GM23338 (cell line): Measurements from ENCODE around the gene TRABD. TPM values are rescaled to one million over a fixed set of nuclear protein-coding genes. Genes with fewer than 3 reads are reported as not detected.

Experiments used
- ATAC-seq: fragments of 200-7000 bp; cut with Tn5 transposase; 3 replicates; pipeline ENCODE4 v1.9.1; 2020
- DNase-seq: peaks from one replicate; pipeline ENCODE4 v3.0.0-alpha.2; 2015; ENCODE audit warnings: low spot score
- H2AFZ ChIP-seq: fragments of 200-600 bp; sonication (generic); 2 replicates; pipeline ENCODE4 v1.8.0; 2016; ENCODE audit warnings: antibody characterized with exemption, mild to moderate bottlenecking, moderate library complexity
- H3F3A ChIP-seq: fragments of 200-600 bp; sonication (generic); replicated peaks from 2 replicates; pipeline ENCODE4 v1.8.0; 2017; ENCODE audit warnings: antibody characterized with exemption, mixed run types, low read depth
- H3K27ac ChIP-seq: fragments of 200-600 bp; sonication (generic); 2 replicates; pipeline ENCODE4 v1.6.1; 2016; ENCODE audit warnings: low read depth
- H3K27me3 ChIP-seq: fragments of 200-600 bp; sonication (generic); 2 replicates; pipeline ENCODE4 v1.8.0; 2016; ENCODE audit warnings: mild to moderate bottlenecking, mixed run types, moderate library complexity; ENCODE audit not compliant: insufficient read depth
- H3K36me3 ChIP-seq: fragments of 200-600 bp; sonication (generic); 2 replicates; pipeline ENCODE4 v1.8.0; 2016; ENCODE audit warnings: mild to moderate bottlenecking; ENCODE audit not compliant: insufficient read depth
- H3K4me1 ChIP-seq: fragments of 200-600 bp; sonication (generic); 2 replicates; pipeline ENCODE4 v1.8.0; 2016; ENCODE audit warnings: mild to moderate bottlenecking, moderate library complexity; ENCODE audit not compliant: insufficient read depth
- H3K4me2 ChIP-seq: fragments of 200-600 bp; sonication (generic); 2 replicates; pipeline ENCODE4 v1.7.1; 2017; ENCODE audit warnings: mixed run types
- H3K4me3 ChIP-seq: fragments of 200-600 bp; sonication (generic); 2 replicates; pipeline ENCODE4 v1.6.1; 2016; ENCODE audit warnings: mixed run types
- H3K79me2 ChIP-seq: fragments of 200-600 bp; sonication (generic); replicated peaks from 2 replicates; pipeline ENCODE4 v1.8.0; 2017; ENCODE audit warnings: mild to moderate bottlenecking; ENCODE audit not compliant: insufficient read depth
- H3K9me2 ChIP-seq: fragments of 200-600 bp; sonication (generic); 2 replicates; pipeline ENCODE4 v1.8.0; 2017; ENCODE audit not compliant: insufficient read depth
- H4K20me1 ChIP-seq: fragments of 200-600 bp; sonication (generic); replicated peaks from 2 replicates; pipeline ENCODE4 v1.8.0; 2017; ENCODE audit warnings: mild to moderate bottlenecking; ENCODE audit not compliant: insufficient read depth
- H3K27ac Mint-ChIP-seq: 2 replicates; pipeline ENCODE4 v1.8.0; 2020; ENCODE audit warnings: inconsistent platforms, mild to moderate bottlenecking, moderate library complexity, mixed read lengths
- H3K27me3 Mint-ChIP-seq: 3 replicates; pipeline ENCODE4 v1.8.0; 2022; ENCODE audit warnings: low read depth, mild to moderate bottlenecking, moderate library complexity, mixed read lengths, inconsistent platforms; ENCODE audit not compliant: insufficient read depth, poor library complexity
- H3K36me3 Mint-ChIP-seq: 3 replicates; pipeline ENCODE4 v1.8.0; 2021; ENCODE audit warnings: low read depth, mild to moderate bottlenecking, inconsistent platforms, moderate library complexity, mixed read lengths
- H3K4me1 Mint-ChIP-seq: 3 replicates; pipeline ENCODE4 v1.8.0; 2020; ENCODE audit warnings: mild to moderate bottlenecking, inconsistent platforms, mixed read lengths
- H3K4me3 Mint-ChIP-seq: 3 replicates; pipeline ENCODE4 v1.8.0; 2021; ENCODE audit warnings: moderate library complexity, mild to moderate bottlenecking, inconsistent platforms, mixed read lengths
- H3K9me3 Mint-ChIP-seq: 3 replicates; pipeline ENCODE4 v1.8.0; 2020; ENCODE audit warnings: moderate library complexity, mild to moderate bottlenecking, inconsistent platforms, mixed read lengths
- CREB1 ChIP-seq: fragments of 250-450 bp; sonication (Bioruptor Pico); IDR thresholded peaks from 2 replicates; pipeline ENCODE4 v1.5.0; 2020; ENCODE audit warnings: low read depth, mild to moderate bottlenecking, moderate library complexity
- EZH2 ChIP-seq: fragments of 200-600 bp; sonication (generic); IDR thresholded peaks from one replicate; pipeline ENCODE4 v1.8.0; 2017; ENCODE audit warnings: antibody characterized with exemption, mild to moderate bottlenecking, low read depth; ENCODE audit not compliant: unreplicated experiment
- EZH2phosphoT487 ChIP-seq: fragments of 200-600 bp; sonication (generic); IDR thresholded peaks from one replicate; pipeline ENCODE4 v1.8.1; 2018; ENCODE audit warnings: antibody characterized with exemption; ENCODE audit not compliant: unreplicated experiment
- POLR2AphosphoS5 ChIP-seq: IDR thresholded peaks from 2 replicates; pipeline ENCODE4 v1.6.1; 2016; ENCODE audit warnings: antibody characterized with exemption, low read depth
- STAT1 ChIP-seq: IDR thresholded peaks from one replicate; pipeline ENCODE4 v1.6.1; 2016; ENCODE audit warnings: antibody characterized with exemption; ENCODE audit not compliant: unreplicated experiment
- polyA plus RNA-seq: library from polyadenylated mRNA; unstranded; fragments of >200 nt; fragmentation: Nextera tagmentation; extraction: Ambion mirVana; gene quantifications from 2 replicates; pipeline ENCODE4 v1.2.1, GENCODE V29; 2016
- total RNA-seq: library from RNA; depleted of rRNA; stranded (reverse); fragments of >200 nt; shearing (Covaris generic); gene quantifications from 2 replicates; pipeline ENCODE4 v1.2.3, GENCODE V29; 2014
- TF ChIP-seq, protein P1 (sequence below), 2 experiments: fragments of 200-600 bp in 1 of 2; sonication (generic) in 1 of 2; conservative IDR thresholded peaks; 2 replicates each; pipeline versions ENCODE4 v1.5.1 to v1.6.1; 2016 to 2017; ENCODE audit warnings: antibody characterized with exemption in 2 of 2, low read depth in 2 of 2, mild to moderate bottlenecking in 2 of 2, moderate library complexity in 1 of 2

Gene TRABD
- total and polyA plus RNA-seq, 2 experiments from 2014 or later = 44.1 to 66.1 TPM

GRCh38 chr22:50150161-50151129 lies 35.3 kb upstream of the TRABD start:
- Mint-ChIP-seq H3K4me1 (peaks cover 3% of the 10 kb centered on the region), H3K4me3 (no peak overlapping the region), H3K27me3 (peaks cover 10% of the 10 kb centered on the region), H3K36me3 (no peaks in the 10 kb centered on the region), H3K9me3 (no peaks in the 10 kb centered on the region), H3K27ac (no peak overlapping the region)
- H3K4me2 ChIP-seq = no peak overlapping the region
- no peak overlapping the region for H2AFZ ChIP-seq
- H3K79me2 ChIP-seq = no peaks in the 10 kb centered on the region
- H4K20me1 ChIP-seq = no peaks in the 10 kb centered on the region
- H3K9me2 ChIP-seq = no peaks in the 10 kb centered on the region
- ATAC-seq (no peak), DNase-seq (no peak)
- H3K27ac ChIP-seq = no peak overlapping the region
- H3F3A ChIP-seq = no peaks in the 10 kb centered on the region
- no peak overlapping the region for H3K4me3 ChIP-seq
- TF ChIP-seq, protein P1, sequence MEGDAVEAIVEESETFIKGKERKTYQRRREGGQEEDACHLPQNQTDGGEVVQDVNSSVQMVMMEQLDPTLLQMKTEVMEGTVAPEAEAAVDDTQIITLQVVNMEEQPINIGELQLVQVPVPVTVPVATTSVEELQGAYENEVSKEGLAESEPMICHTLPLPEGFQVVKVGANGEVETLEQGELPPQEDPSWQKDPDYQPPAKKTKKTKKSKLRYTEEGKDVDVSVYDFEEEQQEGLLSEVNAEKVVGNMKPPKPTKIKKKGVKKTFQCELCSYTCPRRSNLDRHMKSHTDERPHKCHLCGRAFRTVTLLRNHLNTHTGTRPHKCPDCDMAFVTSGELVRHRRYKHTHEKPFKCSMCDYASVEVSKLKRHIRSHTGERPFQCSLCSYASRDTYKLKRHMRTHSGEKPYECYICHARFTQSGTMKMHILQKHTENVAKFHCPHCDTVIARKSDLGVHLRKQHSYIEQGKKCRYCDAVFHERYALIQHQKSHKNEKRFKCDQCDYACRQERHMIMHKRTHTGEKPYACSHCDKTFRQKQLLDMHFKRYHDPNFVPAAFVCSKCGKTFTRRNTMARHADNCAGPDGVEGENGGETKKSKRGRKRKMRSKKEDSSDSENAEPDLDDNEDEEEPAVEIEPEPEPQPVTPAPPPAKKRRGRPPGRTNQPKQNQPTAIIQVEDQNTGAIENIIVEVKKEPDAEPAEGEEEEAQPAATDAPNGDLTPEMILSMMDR (conservative IDR thresholded peaks at IDR 0.05; ENCODE audit: low read depth in 2 of 2) = no peak
- TF ChIP-seq EZH2phosphoT487 (no peak), CREB1 (CRISPR knock-in tag) (no peak), EZH2 (no peak), POLR2AphosphoS5 (no peak), STAT1 (no peak)
- no peaks in the 10 kb centered on the region for H3K27me3 ChIP-seq
- H3K4me1 ChIP-seq = no peaks in the 10 kb centered on the region
- H3K36me3 ChIP-seq = no peaks in the 10 kb centered on the region

- ATAC-seq (peak; percentile 59), DNase-seq (peak; percentile 66)
- Mint-ChIP-seq H3K27ac (no peak overlapping the region), H3K4me1 (peaks cover under 1% of the 10 kb centered on the region), H3K4me3 (no peak overlapping the region), H3K27me3 (peaks cover 7% of the 10 kb centered on the region), H3K9me3 (no peaks in the 10 kb centered on the region), H3K36me3 (no peaks in the 10 kb centered on the region)
- no peaks in the 10 kb centered on the region for H4K20me1 ChIP-seq
- H3K36me3 ChIP-seq = no peaks in the 10 kb centered on the region
- no peaks in the 10 kb centered on the region for H3K9me2 ChIP-seq
- no peak overlapping the region for H3K4me2 ChIP-seq
- no peaks in the 10 kb centered on the region for H3F3A ChIP-seq
- no peak overlapping the region for H2AFZ ChIP-seq
- no peak overlapping the region for H3K27ac ChIP-seq
- no peak overlapping the region for H3K4me3 ChIP-seq
- TF ChIP-seq, protein P1 (conservative IDR thresholded peaks at IDR 0.05; ENCODE audit: low read depth in 2 of 2) = peak; percentile 15 to 57; a peak in 3 of 4 replicates
- TF ChIP-seq STAT1 (no peak), CREB1 (CRISPR knock-in tag) (no peak)
- H3K27me3 ChIP-seq = no peaks in the 10 kb centered on the region
- no peaks in the 10 kb centered on the region for H3K4me1 ChIP-seq
- H3K79me2 ChIP-seq = no peaks in the 10 kb centered on the region
These were observed 33.9 kb upstream of the TRABD start for GRCh38 chr22:50151571-50152537.
